Activated CD4-positive, alpha-beta T cell treated with anti-CD3 and anti-CD28 coated beads, Interleukin-2, amount 50 U/mL, for 48 hours (primary cell): ENCODE data around the gene ARSI.

Experiments
- DNase-seq, 2 experiments: peaks; one replicate each; pipeline ENCODE4 v3.0.0-alpha.2; 2020

Gene ARSI

GRCh38 chr5:150325426-150325825 is 22.7 kb upstream of the ARSI start:
- DNase-seq, result no peak

GRCh38 chr5:150323819-150324218 is 21.1 kb upstream of the ARSI start:
- no peak for DNase-seq

- DNase-seq, result no peak
Measured at GRCh38 chr5:150323092-150323491, 20.4 kb upstream of the ARSI start.

GRCh38 chr5:150322202-150322601 is 19.5 kb upstream of the ARSI start:
- DNase-seq, result no peak

- no peak for DNase-seq
Measured at GRCh38 chr5:150321784-150322183, 19.1 kb upstream of the ARSI start.

GRCh38 chr5:150321211-150321610 is 18.5 kb upstream of the ARSI start:
- DNase-seq, result no peak

- no peak for DNase-seq
Measured at GRCh38 chr5:150320044-150320613, 17.4 kb upstream of the ARSI start.

- DNase-seq, result no peak
Measured at GRCh38 chr5:150319484-150319790, 16.7 kb upstream of the ARSI start.

- no peak for DNase-seq
Measured at GRCh38 chr5:150318613-150319483, 16.1 kb upstream of the ARSI start.

GRCh38 chr5:150317048-150318003 is 14.6 kb upstream of the ARSI start:
- no peak for DNase-seq

- no peak for DNase-seq
Measured at GRCh38 chr5:150316320-150316719, 13.6 kb upstream of the ARSI start.

- DNase-seq, result no peak
Measured at GRCh38 chr5:150315245-150315644, 12.5 kb upstream of the ARSI start.

GRCh38 chr5:150313921-150314716 is 11.4 kb upstream of the ARSI start:
- no peak for DNase-seq

GRCh38 chr5:150313501-150313900 is 10.8 kb upstream of the ARSI start:
- no peak for DNase-seq

GRCh38 chr5:150312518-150312917 is 9.8 kb upstream of the ARSI start:
- no peak for DNase-seq

GRCh38 chr5:150311015-150311692 is 8.4 kb upstream of the ARSI start:
- no peak for DNase-seq

GRCh38 chr5:150310246-150310645 is 7.5 kb upstream of the ARSI start:
- no peak for DNase-seq

GRCh38 chr5:150309886-150310239 is 7.2 kb upstream of the ARSI start:
- no peak for DNase-seq

GRCh38 chr5:150309101-150309885 is 6.6 kb upstream of the ARSI start:
- no peak for DNase-seq

GRCh38 chr5:150307617-150308426 is 5.1 kb upstream of the ARSI start:
- no peak for DNase-seq

GRCh38 chr5:150306775-150307174 is 4.1 kb upstream of the ARSI start:
- no peak for DNase-seq
